K562 (cell line): Measurements from ENCODE around the gene STAB2. TPM values are rescaled to one million over a fixed set of nuclear protein-coding genes. Genes with fewer than 3 reads are reported as not detected.

Source experiments
- CCNT2 ChIP-seq: IDR thresholded peaks from 2 replicates; pipeline ENCODE4 v1.6.1; 2011; ENCODE audit warnings: borderline replicate concordance, low read depth, mild to moderate bottlenecking, moderate library complexity, mixed read lengths, low read length; ENCODE audit not compliant: insufficient read length; ENCODE audit errors: extremely low read depth
- CEBPG ChIP-seq, 3 experiments: fragments of 200-800 bp in 1 of 3; sonication (Bioruptor generic) in 1 of 3; sonication (generic) in 1 of 3; formaldehyde crosslinking in 1 of 3; IDR thresholded peaks in 2 of 3; conservative IDR thresholded peaks in 1 of 3; 2 replicates each; pipeline versions ENCODE4 v1.6.1 to v1.8.0; 2016 to 2022; ENCODE audit warnings: missing compliant biosample characterization in 2 of 3, missing genetic modification characterization in 2 of 3, mild to moderate bottlenecking in 1 of 3, missing genetic modification reagents in 1 of 3
- CXXC5 ChIP-seq: fragments of 250-450 bp; sonication (Bioruptor Pico); IDR thresholded peaks from 2 replicates; pipeline ENCODE4 v1.8.0; 2022; ENCODE audit warnings: inconsistent platforms, mild to moderate bottlenecking, moderate library complexity
- HNRNPH1 ChIP-seq: fragments of 200-400 bp; formaldehyde crosslinking; optimal IDR thresholded peaks from 2 replicates; pipeline ENCODE3; 2017; ENCODE audit warnings: low read depth, mild to moderate bottlenecking, low read length, moderate library complexity
- MYC ChIP-seq, 2 experiments: fragments of 250-450 bp in 1 of 2; sonication (Bioruptor Pico) in 1 of 2; IDR thresholded peaks; 2 replicates each; pipeline versions ENCODE4 v1.5.1 to v1.6.1; 2012 to 2021; ENCODE audit warnings: low read depth in 2 of 2, borderline replicate concordance in 1 of 2, improper control_type of control experiment in 1 of 2, low read length in 1 of 2, mild to moderate bottlenecking in 1 of 2, moderate library complexity in 1 of 2
- RFX1 ChIP-seq: fragments of 450-650 bp; IDR thresholded peaks from 2 replicates; pipeline ENCODE4 v1.6.1; 2016; ENCODE audit warnings: mild to moderate bottlenecking, moderate library complexity
- WHSC1 ChIP-seq: IDR thresholded peaks from one replicate; pipeline ENCODE4 v1.6.1; 2012; ENCODE audit warnings: low read length, control low read depth, inconsistent platforms
- ZNF175 ChIP-seq: fragments of 200-800 bp; sonication (Bioruptor generic); IDR thresholded peaks from 2 replicates; pipeline ENCODE4 v1.6.1; 2016; ENCODE audit warnings: low read depth, mild to moderate bottlenecking, missing genetic modification characterization, missing compliant biosample characterization
- ZZZ3 ChIP-seq: fragments of 450-650 bp; IDR thresholded peaks from 2 replicates; pipeline ENCODE4 v1.6.1; 2016; ENCODE audit warnings: antibody characterized with exemption, mild to moderate bottlenecking, moderate library complexity
- polyA plus RNA-seq, 8 experiments: library from polyadenylated mRNA; depleted of rRNA in 4 of 8; stranded (reverse) in 5 of 8; unstranded in 3 of 8; fragments of >200 nt; fragmentation: Nextera tagmentation in 2 of 8; fragmentation: Illumina TruSeq in 1 of 8; extraction: Ambion mirVana in 2 of 8; extraction: Trizol in 1 of 8; gene quantifications; 2 replicates each; pipeline versions ENCODE4 v1.2.1 to v1.2.3, GENCODE V29; 2011 to 2014; ENCODE audit warnings: inconsistent platforms in 1 of 8, missing spikeins in 1 of 8
- total RNA-seq, 7 experiments: library from RNA; depleted of rRNA in 6 of 7; stranded (reverse); fragments of >200 nt in 6 of 7; fragmentation: Illumina TruSeq in 2 of 7; extraction: Trizol in 2 of 7; gene quantifications; 2 replicates each; pipeline versions ENCODE4 v1.2.1 to v1.2.3, GENCODE V29; 2011 to 2021; ENCODE audit warnings: low replicate concordance in 1 of 7
- TF ChIP-seq, protein P1 (sequence below), 3 experiments: fragments of 200-800 bp in 1 of 3; sonication (Bioruptor generic) in 1 of 3; sonication (generic) in 1 of 3; formaldehyde crosslinking in 1 of 3; IDR thresholded peaks; 2 replicates each; pipeline versions ENCODE4 v1.6.1 to v1.8.0; 2016 to 2022; ENCODE audit warnings: mild to moderate bottlenecking in 2 of 3, missing compliant biosample characterization in 2 of 3, missing genetic modification characterization in 2 of 3, missing genetic modification reagents in 1 of 3
- TF ChIP-seq, protein P2 (sequence below): sonication (generic); formaldehyde crosslinking; IDR thresholded peaks from 2 replicates; pipeline ENCODE4 v1.8.0; 2022; ENCODE audit warnings: mild to moderate bottlenecking, low read depth, missing genetic modification reagents
- TF ChIP-seq, protein P3 (sequence below), 2 experiments: fragments of 450-650 bp; IDR thresholded peaks; 2 replicates each; pipeline ENCODE4 v1.6.1; 2016
- TF ChIP-seq, protein P4 (sequence below): sonication (generic); formaldehyde crosslinking; IDR thresholded peaks from 2 replicates; pipeline ENCODE4 v1.8.1; 2022; ENCODE audit warnings: missing genetic modification reagents
- TF ChIP-seq, protein P5 (sequence below), 3 experiments: fragments of 200-800 bp in 1 of 3; fragments of 250-450 bp in 1 of 3; fragments of 450-650 bp in 1 of 3; sonication (Bioruptor Pico) in 1 of 3; sonication (Bioruptor generic) in 1 of 3; formaldehyde crosslinking in 1 of 3; IDR thresholded peaks; 2 replicates each; pipeline versions ENCODE4 v1.6.1 to v1.8.0; 2016 to 2022; ENCODE audit warnings: mild to moderate bottlenecking in 2 of 3, missing genetic modification characterization in 2 of 3, missing compliant biosample characterization in 1 of 3, moderate library complexity in 1 of 3

STAB2 gene
- total and polyA plus RNA-seq, 9 of the 15 experiments (the other 6 are each of a cell fraction or from before 2014, with no cell fraction given) = 0.10 TPM; not detected in 8

DNA sequence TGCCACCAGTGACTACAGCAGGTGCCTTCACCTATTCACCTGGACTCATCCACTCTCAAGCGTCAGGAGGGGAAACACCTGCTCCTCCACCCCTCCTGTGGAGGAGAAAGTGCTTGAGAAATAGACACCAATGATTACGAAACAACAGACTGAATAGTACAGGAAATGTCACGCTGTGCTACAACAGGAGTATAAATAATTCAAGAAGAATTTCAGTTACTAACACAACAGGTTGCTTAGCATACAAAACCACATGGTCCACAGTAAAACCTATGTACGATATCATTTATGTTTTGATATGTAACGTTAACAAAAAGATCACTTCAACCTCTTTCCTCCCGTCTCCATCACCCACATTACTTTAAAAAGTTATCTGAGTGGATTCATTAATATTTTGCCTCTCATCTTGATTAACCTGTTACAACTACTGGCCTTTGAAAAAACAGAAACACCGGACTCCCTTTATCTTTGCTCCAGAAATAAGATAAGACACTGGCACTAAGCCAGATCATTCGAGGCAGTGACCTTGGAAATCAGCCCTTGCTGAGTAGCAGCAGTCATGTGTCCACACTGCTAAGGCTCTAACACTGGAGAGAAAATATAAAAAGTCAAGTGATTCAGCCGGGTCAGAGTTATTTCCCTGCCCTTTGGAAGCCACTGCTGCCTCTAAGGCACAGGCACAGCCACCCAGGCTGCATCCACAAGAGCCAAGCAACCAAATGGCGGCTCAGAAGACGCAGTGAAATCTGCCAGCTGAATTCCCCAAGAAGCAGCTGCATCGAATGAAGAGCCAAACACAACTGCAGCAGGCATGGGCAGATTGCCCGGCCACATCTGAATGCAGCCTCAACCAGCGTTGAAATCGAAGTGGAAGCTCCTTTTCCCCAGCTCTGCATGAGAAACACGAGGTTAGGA lies 213.0 kb downstream of the STAB2 start (continued):
- TF ChIP-seq ZNF175 (CRISPR knock-in tag) (no peak), MYC (IDR thresholded peaks at IDR 0.05; ENCODE audit: low read depth, low read length) (peak; percentile 35; the same call in 1 of the 2 replicates), MYC (CRISPR knock-in tag; IDR thresholded peaks at IDR 0.05; ENCODE audit: borderline replicate concordance, low read depth) (no peak), RFX1 (0 out of 2 replicates have a peak, but pooled peaks have one; percentile 6), CCNT2 (peak; percentile 69), WHSC1 (no peak), ZZZ3 (no peak), CEBPG (CRISPR knock-in tag; IDR thresholded peaks at IDR 0.05) (no peak), CEBPG (tag; conservative IDR thresholded peaks at IDR 0.05 in 1 of 2, IDR thresholded peaks at IDR 0.05 in 1 of 2) (peak; percentile 51 to 95), HNRNPH1 (no peak), CXXC5 (CRISPR knock-in tag) (no peak)
- TF ChIP-seq, protein P1, sequence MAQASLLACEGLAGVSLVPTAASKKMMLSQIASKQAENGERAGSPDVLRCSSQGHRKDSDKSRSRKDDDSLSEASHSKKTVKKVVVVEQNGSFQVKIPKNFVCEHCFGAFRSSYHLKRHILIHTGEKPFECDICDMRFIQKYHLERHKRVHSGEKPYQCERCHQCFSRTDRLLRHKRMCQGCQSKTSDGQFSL (CRISPR knock-in tag; IDR thresholded peaks at IDR 0.05) = no peak
- TF ChIP-seq, protein P1 (tag; IDR thresholded peaks at IDR 0.05) = no peak
- TF ChIP-seq, protein P2, sequence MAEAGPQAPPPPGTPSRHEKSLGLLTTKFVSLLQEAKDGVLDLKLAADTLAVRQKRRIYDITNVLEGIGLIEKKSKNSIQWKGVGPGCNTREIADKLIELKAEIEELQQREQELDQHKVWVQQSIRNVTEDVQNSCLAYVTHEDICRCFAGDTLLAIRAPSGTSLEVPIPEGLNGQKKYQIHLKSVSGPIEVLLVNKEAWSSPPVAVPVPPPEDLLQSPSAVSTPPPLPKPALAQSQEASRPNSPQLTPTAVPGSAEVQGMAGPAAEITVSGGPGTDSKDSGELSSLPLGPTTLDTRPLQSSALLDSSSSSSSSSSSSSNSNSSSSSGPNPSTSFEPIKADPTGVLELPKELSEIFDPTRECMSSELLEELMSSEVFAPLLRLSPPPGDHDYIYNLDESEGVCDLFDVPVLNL = no peak
- TF ChIP-seq, protein P3, sequence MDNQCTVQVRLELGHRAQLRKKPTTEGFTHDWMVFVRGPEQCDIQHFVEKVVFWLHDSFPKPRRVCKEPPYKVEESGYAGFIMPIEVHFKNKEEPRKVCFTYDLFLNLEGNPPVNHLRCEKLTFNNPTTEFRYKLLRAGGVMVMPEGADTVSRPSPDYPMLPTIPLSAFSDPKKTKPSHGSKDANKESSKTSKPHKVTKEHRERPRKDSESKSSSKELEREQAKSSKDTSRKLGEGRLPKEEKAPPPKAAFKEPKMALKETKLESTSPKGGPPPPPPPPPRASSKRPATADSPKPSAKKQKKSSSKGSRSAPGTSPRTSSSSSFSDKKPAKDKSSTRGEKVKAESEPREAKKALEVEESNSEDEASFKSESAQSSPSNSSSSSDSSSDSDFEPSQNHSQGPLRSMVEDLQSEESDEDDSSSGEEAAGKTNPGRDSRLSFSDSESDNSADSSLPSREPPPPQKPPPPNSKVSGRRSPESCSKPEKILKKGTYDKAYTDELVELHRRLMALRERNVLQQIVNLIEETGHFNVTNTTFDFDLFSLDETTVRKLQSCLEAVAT (IDR thresholded peaks at IDR 0.05) = no peak
- TF ChIP-seq, protein P4, sequence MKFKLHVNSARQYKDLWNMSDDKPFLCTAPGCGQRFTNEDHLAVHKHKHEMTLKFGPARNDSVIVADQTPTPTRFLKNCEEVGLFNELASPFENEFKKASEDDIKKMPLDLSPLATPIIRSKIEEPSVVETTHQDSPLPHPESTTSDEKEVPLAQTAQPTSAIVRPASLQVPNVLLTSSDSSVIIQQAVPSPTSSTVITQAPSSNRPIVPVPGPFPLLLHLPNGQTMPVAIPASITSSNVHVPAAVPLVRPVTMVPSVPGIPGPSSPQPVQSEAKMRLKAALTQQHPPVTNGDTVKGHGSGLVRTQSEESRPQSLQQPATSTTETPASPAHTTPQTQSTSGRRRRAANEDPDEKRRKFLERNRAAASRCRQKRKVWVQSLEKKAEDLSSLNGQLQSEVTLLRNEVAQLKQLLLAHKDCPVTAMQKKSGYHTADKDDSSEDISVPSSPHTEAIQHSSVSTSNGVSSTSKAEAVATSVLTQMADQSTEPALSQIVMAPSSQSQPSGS (CRISPR knock-in tag) = no peak
- TF ChIP-seq, protein P5, sequence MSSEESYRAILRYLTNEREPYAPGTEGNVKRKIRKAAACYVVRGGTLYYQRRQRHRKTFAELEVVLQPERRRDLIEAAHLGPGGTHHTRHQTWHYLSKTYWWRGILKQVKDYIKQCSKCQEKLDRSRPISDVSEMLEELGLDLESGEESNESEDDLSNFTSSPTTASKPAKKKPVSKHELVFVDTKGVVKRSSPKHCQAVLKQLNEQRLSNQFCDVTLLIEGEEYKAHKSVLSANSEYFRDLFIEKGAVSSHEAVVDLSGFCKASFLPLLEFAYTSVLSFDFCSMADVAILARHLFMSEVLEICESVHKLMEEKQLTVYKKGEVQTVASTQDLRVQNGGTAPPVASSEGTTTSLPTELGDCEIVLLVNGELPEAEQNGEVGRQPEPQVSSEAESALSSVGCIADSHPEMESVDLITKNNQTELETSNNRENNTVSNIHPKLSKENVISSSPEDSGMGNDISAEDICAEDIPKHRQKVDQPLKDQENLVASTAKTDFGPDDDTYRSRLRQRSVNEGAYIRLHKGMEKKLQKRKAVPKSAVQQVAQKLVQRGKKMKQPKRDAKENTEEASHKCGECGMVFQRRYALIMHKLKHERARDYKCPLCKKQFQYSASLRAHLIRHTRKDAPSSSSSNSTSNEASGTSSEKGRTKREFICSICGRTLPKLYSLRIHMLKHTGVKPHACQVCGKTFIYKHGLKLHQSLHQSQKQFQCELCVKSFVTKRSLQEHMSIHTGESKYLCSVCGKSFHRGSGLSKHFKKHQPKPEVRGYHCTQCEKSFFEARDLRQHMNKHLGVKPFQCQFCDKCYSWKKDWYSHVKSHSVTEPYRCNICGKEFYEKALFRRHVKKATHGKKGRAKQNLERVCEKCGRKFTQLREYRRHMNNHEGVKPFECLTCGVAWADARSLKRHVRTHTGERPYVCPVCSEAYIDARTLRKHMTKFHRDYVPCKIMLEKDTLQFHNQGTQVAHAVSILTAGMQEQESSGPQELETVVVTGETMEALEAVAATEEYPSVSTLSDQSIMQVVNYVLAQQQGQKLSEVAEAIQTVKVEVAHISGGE (CRISPR knock-in tag; IDR thresholded peaks at IDR 0.05) = no peak
